Testis (tissue), 2 donors: ENCODE results near the gene XPNPEP3.

ENCODE experiments used
- POLR2A ChIP-seq: fragments of 450-650 bp; IDR thresholded peaks from one replicate; pipeline ENCODE4 v1.6.1; 2017; ENCODE audit warnings: antibody characterized with exemption, mild to moderate bottlenecking, moderate library complexity
- TF ChIP-seq, protein P1 (sequence below), 3 experiments: fragments of 450-650 bp in 2 of 3; fragments of 200-600 bp in 1 of 3; sonication (generic) in 1 of 3; IDR thresholded peaks; one replicate each; pipeline ENCODE4 v1.5.1; 2016 to 2019; ENCODE audit warnings: antibody characterized with exemption in 3 of 3, mild to moderate bottlenecking in 2 of 3, moderate library complexity in 1 of 3

DNA sequence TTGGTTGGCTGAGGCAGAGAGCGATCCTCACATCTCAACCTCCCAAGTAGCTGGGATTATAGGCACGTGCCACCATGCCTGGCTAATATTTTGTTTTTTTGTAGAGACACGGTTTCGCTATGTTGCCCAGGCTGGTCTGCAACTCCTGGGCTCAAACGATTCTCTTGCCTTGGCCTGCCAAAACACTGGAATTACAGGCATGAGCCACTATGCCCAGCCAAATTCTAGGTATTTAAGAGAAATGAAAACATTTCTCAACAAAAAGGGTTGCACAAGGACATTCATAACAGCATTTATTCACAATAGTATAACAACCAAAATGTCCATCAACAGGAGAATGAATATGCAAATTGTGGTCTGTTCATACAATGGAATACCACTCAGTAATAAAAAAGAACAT, 62.5 kb downstream of the XPNPEP3 start:
- TF ChIP-seq, protein P1, sequence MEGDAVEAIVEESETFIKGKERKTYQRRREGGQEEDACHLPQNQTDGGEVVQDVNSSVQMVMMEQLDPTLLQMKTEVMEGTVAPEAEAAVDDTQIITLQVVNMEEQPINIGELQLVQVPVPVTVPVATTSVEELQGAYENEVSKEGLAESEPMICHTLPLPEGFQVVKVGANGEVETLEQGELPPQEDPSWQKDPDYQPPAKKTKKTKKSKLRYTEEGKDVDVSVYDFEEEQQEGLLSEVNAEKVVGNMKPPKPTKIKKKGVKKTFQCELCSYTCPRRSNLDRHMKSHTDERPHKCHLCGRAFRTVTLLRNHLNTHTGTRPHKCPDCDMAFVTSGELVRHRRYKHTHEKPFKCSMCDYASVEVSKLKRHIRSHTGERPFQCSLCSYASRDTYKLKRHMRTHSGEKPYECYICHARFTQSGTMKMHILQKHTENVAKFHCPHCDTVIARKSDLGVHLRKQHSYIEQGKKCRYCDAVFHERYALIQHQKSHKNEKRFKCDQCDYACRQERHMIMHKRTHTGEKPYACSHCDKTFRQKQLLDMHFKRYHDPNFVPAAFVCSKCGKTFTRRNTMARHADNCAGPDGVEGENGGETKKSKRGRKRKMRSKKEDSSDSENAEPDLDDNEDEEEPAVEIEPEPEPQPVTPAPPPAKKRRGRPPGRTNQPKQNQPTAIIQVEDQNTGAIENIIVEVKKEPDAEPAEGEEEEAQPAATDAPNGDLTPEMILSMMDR (IDR thresholded peaks at IDR 0.05) = no peak
- TF ChIP-seq POLR2A = no peak
